Endodermal cell (in vitro differentiated cells): ENCODE data around the gene FGF16. TPM values are rescaled to one million over a fixed set of nuclear protein-coding genes. Genes with fewer than 3 reads are reported as not detected.

ENCODE experiments used
- DNase-seq: peaks from one replicate; pipeline ENCODE4 v3.0.0-alpha.2; 2017
- H3K27ac ChIP-seq: 2 replicates; pipeline ENCODE4 v1.5.1; 2013; ENCODE audit warnings: mild to moderate bottlenecking, low read depth, low read length, moderate library complexity
- H3K27me3 ChIP-seq: 2 replicates; pipeline ENCODE4 v1.6.1; 2013; ENCODE audit warnings: mild to moderate bottlenecking, low read length, moderate library complexity; ENCODE audit not compliant: insufficient read depth, control insufficient read depth, poor library complexity, severe bottlenecking
- H3K36me3 ChIP-seq: 2 replicates; pipeline ENCODE4 v1.7.0; 2013; ENCODE audit warnings: mild to moderate bottlenecking, low read length, moderate library complexity; ENCODE audit not compliant: control insufficient read depth, insufficient read depth
- H3K4me1 ChIP-seq: one replicate; pipeline ENCODE4 v1.7.0; 2013; ENCODE audit warnings: low read length; ENCODE audit not compliant: control insufficient read depth, insufficient read depth
- H3K4me3 ChIP-seq: 2 replicates; pipeline ENCODE4 v1.5.1; 2013; ENCODE audit warnings: mild to moderate bottlenecking, low read length, moderate library complexity
- H3K9ac ChIP-seq: 2 replicates; pipeline ENCODE4 v1.6.1; 2013; ENCODE audit warnings: mild to moderate bottlenecking, low read length, moderate library complexity; ENCODE audit not compliant: poor library complexity, severe bottlenecking; ENCODE audit errors: extremely low read depth
- H3K9me3 ChIP-seq: 2 replicates; pipeline ENCODE4 v1.6.1; 2013; ENCODE audit warnings: mild to moderate bottlenecking, low read length, moderate library complexity; ENCODE audit not compliant: control insufficient read depth
- H3K27ac Mint-ChIP-seq: 2 replicates; pipeline ENCODE4 v1.8.0; 2020; ENCODE audit warnings: mixed read lengths
- H3K27me3 Mint-ChIP-seq: 2 replicates; pipeline ENCODE4 v1.8.0; 2021; ENCODE audit warnings: mild to moderate bottlenecking, mixed read lengths; ENCODE audit not compliant: insufficient read depth
- H3K36me3 Mint-ChIP-seq: 2 replicates; pipeline ENCODE4 v1.8.0; 2020; ENCODE audit warnings: low read depth, mixed read lengths
- H3K4me1 Mint-ChIP-seq: 2 replicates; pipeline ENCODE4 v1.8.0; 2020; ENCODE audit warnings: mixed read lengths
- H3K4me3 Mint-ChIP-seq: 2 replicates; pipeline ENCODE4 v1.8.0; 2020; ENCODE audit warnings: mild to moderate bottlenecking, moderate library complexity, mixed read lengths
- H3K9me3 Mint-ChIP-seq: 2 replicates; pipeline ENCODE4 v1.8.0; 2020; ENCODE audit warnings: mild to moderate bottlenecking, mixed read lengths
- WGBS, 2 experiments: methylation state at CpG; one replicate each; pipeline versions ENCODE4 v1.1.5 to v1.1.7; 2013; ENCODE audit warnings: missing lambda C conversion rate in 2 of 2, mixed read lengths in 1 of 2; ENCODE audit not compliant: insufficient coverage in 1 of 2, insufficient read length in 1 of 2; 5-methylcytosine and 5-hydroxymethylcytosine counted together
- total RNA-seq, 2 donors: library from RNA; stranded (reverse); fragmentation: NEBNext Ultra II Directional in 1 of 2; extraction: Animal tissue kit (Norgen Biotek cat#: 25700) in 1 of 2; gene quantifications; 2 replicates in 1 of 2; 3 replicates in 1 of 2; pipeline ENCODE4 v1.2.1, GENCODE V29; 2021
- TF ChIP-seq, protein P1 (sequence below): fragments of 200-600 bp; sonication (generic); conservative IDR thresholded peaks from 2 replicates; pipeline ENCODE4 v1.5.0; 2021; ENCODE audit warnings: antibody characterized with exemption, mild to moderate bottlenecking

Gene FGF16
- total RNA-seq, 2 donors from 2014 or later: 0.27 to 2.6 TPM

- H3K36me3 Mint-ChIP-seq: no peaks in the 10 kb centered on the region
- H3K4me1 ChIP-seq: no peaks in the 10 kb centered on the region
- H3K27me3 ChIP-seq: no peaks in the 10 kb centered on the region
- H3K4me3 ChIP-seq: no peak overlapping the region
- WGBS, 2 experiments: 15% methylated on average over 2 of the region's 4 CpGs; no CpG with 5 or more reads in 1 of the 2 experiments
- peaks cover 3% of the 10 kb centered on the region for H3K9me3 ChIP-seq
- H3K9ac ChIP-seq: peak overlapping the region; percentile 0
- H3K27ac ChIP-seq: peak overlapping the region; percentile 8
- no peak overlapping the region for H3K4me3 Mint-ChIP-seq
- H3K27me3 Mint-ChIP-seq: peaks cover under 1% of the 10 kb centered on the region
- peaks cover 29% of the 10 kb centered on the region for H3K4me1 Mint-ChIP-seq
- H3K36me3 ChIP-seq: no peaks in the 10 kb centered on the region
- H3K9me3 Mint-ChIP-seq: peaks cover 53% of the 10 kb centered on the region
- TF ChIP-seq, protein P1, sequence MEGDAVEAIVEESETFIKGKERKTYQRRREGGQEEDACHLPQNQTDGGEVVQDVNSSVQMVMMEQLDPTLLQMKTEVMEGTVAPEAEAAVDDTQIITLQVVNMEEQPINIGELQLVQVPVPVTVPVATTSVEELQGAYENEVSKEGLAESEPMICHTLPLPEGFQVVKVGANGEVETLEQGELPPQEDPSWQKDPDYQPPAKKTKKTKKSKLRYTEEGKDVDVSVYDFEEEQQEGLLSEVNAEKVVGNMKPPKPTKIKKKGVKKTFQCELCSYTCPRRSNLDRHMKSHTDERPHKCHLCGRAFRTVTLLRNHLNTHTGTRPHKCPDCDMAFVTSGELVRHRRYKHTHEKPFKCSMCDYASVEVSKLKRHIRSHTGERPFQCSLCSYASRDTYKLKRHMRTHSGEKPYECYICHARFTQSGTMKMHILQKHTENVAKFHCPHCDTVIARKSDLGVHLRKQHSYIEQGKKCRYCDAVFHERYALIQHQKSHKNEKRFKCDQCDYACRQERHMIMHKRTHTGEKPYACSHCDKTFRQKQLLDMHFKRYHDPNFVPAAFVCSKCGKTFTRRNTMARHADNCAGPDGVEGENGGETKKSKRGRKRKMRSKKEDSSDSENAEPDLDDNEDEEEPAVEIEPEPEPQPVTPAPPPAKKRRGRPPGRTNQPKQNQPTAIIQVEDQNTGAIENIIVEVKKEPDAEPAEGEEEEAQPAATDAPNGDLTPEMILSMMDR: no peak
- H3K27ac Mint-ChIP-seq: peak overlapping the region; percentile 83
- peak; percentile 87 for DNase-seq
Measured at GRCh38 chrX:77422891-77423648, 24.1 kb upstream of the FGF16 start.

GRCh38 chrX:77426811-77427210, 20.4 kb upstream of the FGF16 start:
- no peak for DNase-seq
- WGBS, 2 experiments: 87% methylated on average over 2 of the region's 2 CpGs; no CpG with 5 or more reads in 1 of the 2 experiments
- no peak overlapping the region for H3K9ac ChIP-seq
- no peak overlapping the region for H3K27ac ChIP-seq
- Mint-ChIP-seq H3K4me3 (no peak overlapping the region), H3K27ac (no peak overlapping the region), H3K4me1 (peaks cover 28% of the 10 kb centered on the region), H3K9me3 (peaks cover 47% of the 10 kb centered on the region), H3K36me3 (no peaks in the 10 kb centered on the region), H3K27me3 (peaks cover 5% of the 10 kb centered on the region)
- H3K36me3 ChIP-seq: no peaks in the 10 kb centered on the region
- no peaks in the 10 kb centered on the region for H3K27me3 ChIP-seq
- no peaks in the 10 kb centered on the region for H3K9me3 ChIP-seq
- no peaks in the 10 kb centered on the region for H3K4me1 ChIP-seq
- TF ChIP-seq, protein P1: no peak
- no peak overlapping the region for H3K4me3 ChIP-seq

DNA sequence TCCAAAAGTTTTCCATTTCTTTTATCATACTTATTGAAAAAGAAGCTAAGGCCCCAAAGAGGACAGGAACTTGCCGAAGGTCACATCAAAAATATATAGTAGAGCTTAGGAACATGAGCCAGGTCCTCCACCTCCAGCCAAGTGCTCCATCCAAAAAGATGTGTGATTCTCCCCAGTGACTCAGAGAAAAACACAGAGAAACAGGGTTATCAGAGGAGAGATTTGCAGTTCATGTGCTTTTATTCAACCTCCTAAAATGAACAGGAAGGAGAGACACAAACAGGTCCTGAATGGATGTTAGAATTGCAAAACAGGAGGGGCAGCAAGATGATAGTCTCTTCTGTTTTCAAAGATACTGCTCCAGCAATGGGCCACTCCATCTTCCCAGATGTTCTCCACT, 19.6 kb upstream of the FGF16 start:
- Histone ChIP-seq H3K9me3 (no peaks in the 10 kb centered on the region), H3K4me1 (no peaks in the 10 kb centered on the region), H3K36me3 (no peaks in the 10 kb centered on the region), H3K27ac (no peak overlapping the region), H3K9ac (no peak overlapping the region), H3K27me3 (no peaks in the 10 kb centered on the region), H3K4me3 (no peak overlapping the region)
- peaks cover 24% of the 10 kb centered on the region for H3K4me1 Mint-ChIP-seq
- DNase-seq: no peak
- TF ChIP-seq, protein P1: no peak
- no peaks in the 10 kb centered on the region for H3K36me3 Mint-ChIP-seq
- WGBS, 2 experiments: 100% methylated on average over 1 of the region's 1 CpG; no CpG with 5 or more reads in 1 of the 2 experiments
- peaks cover 5% of the 10 kb centered on the region for H3K27me3 Mint-ChIP-seq
- H3K9me3 Mint-ChIP-seq: peaks cover 41% of the 10 kb centered on the region
- no peak overlapping the region for H3K4me3 Mint-ChIP-seq
- no peak overlapping the region for H3K27ac Mint-ChIP-seq
